ENCODE measurements around the gene NAPB. TPM values are rescaled to one million over a fixed set of nuclear protein-coding genes. Genes with fewer than 3 reads are reported as not detected.
A peak's percentile ranks its signal among the peaks of the same experiment; 100 is the strongest.

The NAPB gene
- total and polyA plus RNA-seq, 10 of the 15 experiments (the other 5 are each of a cell fraction or from before 2014, with no cell fraction given): 2.1 to 15.9 (median 7.2) TPM

- TF ChIP-seq BMI1 (IDR thresholded peaks at IDR 0.05; ENCODE audit: borderline replicate concordance) (no peak), ZBTB11 (CRISPR knock-in tag; IDR thresholded peaks at IDR 0.05) (no peak), JUND (IDR thresholded peaks at IDR 0.05; ENCODE audit: low read depth, low read length) (no peak), POU2F2 (IDR thresholded peaks at IDR 0.05; ENCODE audit: borderline replicate concordance, low read depth, low read length) (no peak; the same call in 2 of the 3 replicates), TCF7 (IDR thresholded peaks at IDR 0.05; ENCODE audit: borderline replicate concordance) (no peak), RAD21 (IDR thresholded peaks at IDR 0.05; ENCODE audit: insufficient read depth, low read depth, low read length) (no peak), YBX1 (IDR thresholded peaks at IDR 0.05) (no peak), POLR2AphosphoS5 (IDR thresholded peaks at IDR 0.05; ENCODE audit: low read length) (peak; percentile 70; the same call in 1 of the 2 replicates), NKRF (conservative IDR thresholded peaks at IDR 0.05) (peak; percentile 60), MTA3 (IDR thresholded peaks at IDR 0.05; ENCODE audit: borderline replicate concordance, low read length) (no peak), BACH1 (IDR thresholded peaks at IDR 0.05; ENCODE audit: borderline replicate concordance) (peak; percentile 78), E2F4 (IDR thresholded peaks at IDR 0.05; ENCODE audit: low read depth, low read length) (0 out of 2 replicates have a peak, but pooled peaks have one; percentile 64), ASH2L (IDR thresholded peaks at IDR 0.05; ENCODE audit: borderline replicate concordance, low read depth) (0 out of 2 replicates have a peak, but pooled peaks have one; percentile 19), PML (IDR thresholded peaks at IDR 0.05; ENCODE audit: low read length) (peak; percentile 82), TARDBP (IDR thresholded peaks at IDR 0.05; ENCODE audit: borderline replicate concordance) (no peak), MYB (IDR thresholded peaks at IDR 0.05; ENCODE audit: borderline replicate concordance, low read depth, low read length) (no peak), GABPA (IDR thresholded peaks at IDR 0.05; ENCODE audit: low read depth) (peak; percentile 97), ZNF384 (IDR thresholded peaks at IDR 0.05; ENCODE audit: borderline replicate concordance, low read depth, low read length) (peak; percentile 70), SMC3 (IDR thresholded peaks at IDR 0.05; ENCODE audit: borderline replicate concordance, low read length) (no peak), HSF1 (IDR thresholded peaks at IDR 0.05; ENCODE audit: low read depth, low read length) (no peak), FOXM1 (IDR thresholded peaks at IDR 0.05; ENCODE audit: low read depth, low read length) (no peak), HCFC1 (IDR thresholded peaks at IDR 0.05; ENCODE audit: low read length) (peak; percentile 74), SREBF2 (IDR thresholded peaks at IDR 0.05; ENCODE audit: low read length) (no peak), SIN3A (IDR thresholded peaks at IDR 0.05; ENCODE audit: low read depth, low read length) (no peak; the same call in 1 of the 2 replicates)
Observed at GRCh38 chr20:23350196-23350903, 70.9 kb downstream of the NAPB start, which contains the start of gene NXT1 (continued).

All from GM12878 (cell line).